ENCODE data around the gene PLEKHG3. TPM values are rescaled to one million over a fixed set of nuclear protein-coding genes. Genes with fewer than 3 reads are reported as not detected.

The PLEKHG3 gene
- total RNA-seq, 1 experiment from 2014 or later = 34.0 TPM

GRCh38 chr14:64701660-64702059 is 2.6 kb upstream of the PLEKHG3 start:
- H3K9me3 ChIP-seq (ENCODE audit: control insufficient read depth, insufficient read depth, low read depth, low read length) = no peaks in the 10 kb centered on the region
- H3K4me1 ChIP-seq (ENCODE audit: control insufficient read depth, insufficient read depth, low read length) = peaks cover 20% of the 10 kb centered on the region
- no peak for ATAC-seq

GRCh38 chr14:64702493-64703394 is 1.5 kb upstream of the PLEKHG3 start:
- Histone ChIP-seq H3K9me3 (ENCODE audit: control insufficient read depth, insufficient read depth, low read depth, low read length) (no peaks in the 10 kb centered on the region), H3K4me3 (ENCODE audit: low read depth in 2 of 2, low read length in 2 of 2) (no peak overlapping the region), H3K27ac (ENCODE audit: low read length) (no peak overlapping the region), H3K4me1 (ENCODE audit: control insufficient read depth, insufficient read depth, low read length) (peaks cover 30% of the 10 kb centered on the region), H3K36me3 (ENCODE audit: control insufficient read depth, insufficient read depth, low read length) (no peaks in the 10 kb centered on the region; the same call in none of the 2 replicates), H3K27me3 (ENCODE audit: control insufficient read depth, insufficient read depth, low read length) (no peaks in the 10 kb centered on the region)
- ChIA-PET POLR2A (no interaction called here), CTCF (no interaction called here)
- intact Hi-C loops (cut with micrococcal nuclease; ENCODE audit: unreplicated experiment) = no loop called here
- ATAC-seq = no peak
- no peak for DNase-seq (ENCODE audit: low read depth, low spot score)
- in situ Hi-C loops (cut with HindIII; ENCODE audit: low pct_unique_long_range_greater_than_20kb, low sequenced_read_pairs) = no loop called here
- BruUV-seq (replicated peaks) = no TSS peak
- TF ChIP-seq POLR2AphosphoS5 (IDR thresholded peaks at IDR 0.05; ENCODE audit: low read depth, low read length) (no peak), SIN3A (IDR thresholded peaks at IDR 0.05; ENCODE audit: borderline replicate concordance, insufficient read depth, low read depth, low read length) (no peak), CTCF (IDR thresholded peaks at IDR 0.05) (no peak), TCF7L2 (IDR thresholded peaks at IDR 0.05; ENCODE audit: low read depth, low read length) (no peak)

More at GRCh38 chr14:64701660-64702059, 2.6 kb upstream of the PLEKHG3 start:
- Histone ChIP-seq H3K4me3 (ENCODE audit: low read depth in 2 of 2, low read length in 2 of 2) (no peak overlapping the region), H3K27ac (ENCODE audit: low read length) (no peak overlapping the region), H3K36me3 (ENCODE audit: control insufficient read depth, insufficient read depth, low read length) (no peaks in the 10 kb centered on the region; the same call in none of the 2 replicates), H3K27me3 (ENCODE audit: control insufficient read depth, insufficient read depth, low read length) (no peaks in the 10 kb centered on the region)
- in situ Hi-C loops (cut with HindIII; ENCODE audit: low pct_unique_long_range_greater_than_20kb, low sequenced_read_pairs) = no loop called here
- no peak for TF ChIP-seq CTCF (IDR thresholded peaks at IDR 0.05)
- TF ChIP-seq REST (IDR thresholded peaks at IDR 0.05; ENCODE audit: insufficient read depth in 1 of 2, low read depth in 2 of 2, low read length in 1 of 2) = no peak
- no peak for TF ChIP-seq SIN3A (IDR thresholded peaks at IDR 0.05; ENCODE audit: borderline replicate concordance, insufficient read depth, low read depth, low read length)
- TF ChIP-seq TCF7L2 (IDR thresholded peaks at IDR 0.05; ENCODE audit: low read depth, low read length) = no peak
- no peak for TF ChIP-seq POLR2AphosphoS5 (IDR thresholded peaks at IDR 0.05; ENCODE audit: low read depth, low read length)
- CTCF ChIA-PET = no interaction called here
- intact Hi-C loops (cut with micrococcal nuclease; ENCODE audit: unreplicated experiment) = no loop called here
- no TSS peak for BruUV-seq (replicated peaks)
- no peak for DNase-seq (ENCODE audit: low read depth, low spot score)
- POLR2A ChIA-PET = no interaction called here
